Neural cell (in vitro differentiated cells): ENCODE measurements around the gene CKAP2. TPM values are rescaled to one million over a fixed set of nuclear protein-coding genes. Genes with fewer than 3 reads are reported as not detected.

Experiments
- H2AFZ ChIP-seq: fragments of 200-600, 300-800 bp; sonication (generic), shearing (Covaris generic); 2 replicates; pipeline ENCODE4 v1.6.0; 2014; ENCODE audit warnings: low read depth, mild to moderate bottlenecking, antibody characterized with exemption, low read length, moderate library complexity
- H3F3A ChIP-seq: fragments of 200-600 bp; shearing (Covaris generic); 2 replicates; pipeline ENCODE4 v1.6.1; 2016; ENCODE audit warnings: mild to moderate bottlenecking, moderate library complexity, mixed read lengths, antibody characterized with exemption, low read length; ENCODE audit not compliant: insufficient read depth, poor library complexity, severe bottlenecking
- H3K27ac ChIP-seq: fragments of 200-600, 300-800 bp; sonication (generic), shearing (Covaris generic); 2 replicates; pipeline ENCODE4 v1.5.1; 2014; ENCODE audit warnings: mild to moderate bottlenecking, low read length, moderate library complexity
- H3K27me3 ChIP-seq: fragments of 300-800, 200-600 bp; sonication (generic), shearing (Covaris generic); 2 replicates; pipeline ENCODE4 v1.6.0; 2014; ENCODE audit warnings: mild to moderate bottlenecking, low read depth, low read length, moderate library complexity; ENCODE audit not compliant: insufficient read depth
- H3K36me3 ChIP-seq: fragments of 300-800, 200-600 bp; sonication (generic), shearing (Covaris generic); 2 replicates; pipeline ENCODE4 v1.5.1; 2014; ENCODE audit warnings: mild to moderate bottlenecking, antibody characterized with exemption, low read length, moderate library complexity; ENCODE audit not compliant: insufficient read depth
- H3K4me2 ChIP-seq: fragments of 300-800, 200-600 bp; sonication (generic), shearing (Covaris generic); 2 replicates; pipeline ENCODE4 v1.6.0; 2014; ENCODE audit warnings: mild to moderate bottlenecking, low read length
- H3K4me3 ChIP-seq: fragments of 300-800, 200-600 bp; sonication (generic), shearing (Covaris generic); 2 replicates; pipeline ENCODE4 v1.5.1; 2014; ENCODE audit warnings: mild to moderate bottlenecking, low read length, moderate library complexity
- H3K79me2 ChIP-seq: fragments of 200-600 bp; shearing (Covaris generic); replicated peaks from 2 replicates; pipeline ENCODE4 v1.6.0; 2014; ENCODE audit warnings: mild to moderate bottlenecking, low read length, moderate library complexity; ENCODE audit not compliant: insufficient read depth
- H3K9ac ChIP-seq: fragments of 300-800, 200-600 bp; sonication (generic), shearing (Covaris generic); 2 replicates; pipeline ENCODE4 v1.6.1; 2016; ENCODE audit warnings: mild to moderate bottlenecking, low read length, mixed read lengths
- H3K9me2 ChIP-seq: fragments of 200-600 bp; shearing (Covaris generic); 2 replicates; pipeline ENCODE4 v1.6.1; 2016; ENCODE audit warnings: mild to moderate bottlenecking, low read length, mixed read lengths; ENCODE audit not compliant: insufficient read depth
- H3K9me3 ChIP-seq: fragments of 200-600, 300-800 bp; sonication (generic), shearing (Covaris generic); 2 replicates; pipeline ENCODE4 v1.6.1; 2016; ENCODE audit warnings: mild to moderate bottlenecking, mixed run types, low read length, moderate library complexity, mixed read lengths
- H4K20me1 ChIP-seq: fragments of 200-600 bp; shearing (Covaris generic); 2 replicates; pipeline ENCODE4 v1.6.1; 2016; ENCODE audit warnings: mild to moderate bottlenecking, mixed run types; ENCODE audit not compliant: insufficient read depth
- CTCF ChIP-seq: fragments of 450-650 bp; IDR thresholded peaks from 2 replicates; pipeline ENCODE4 v1.5.1; 2014; ENCODE audit warnings: antibody characterized with exemption, mild to moderate bottlenecking, moderate library complexity; ENCODE audit not compliant: poor library complexity, severe bottlenecking
- EP300 ChIP-seq: fragments of 450-650 bp; conservative IDR thresholded peaks from 2 replicates; pipeline ENCODE4 v1.6.1; 2014; ENCODE audit warnings: antibody characterized with exemption, mild to moderate bottlenecking, moderate library complexity; ENCODE audit not compliant: poor library complexity, severe bottlenecking
- EZH2 ChIP-seq: fragments of 200-600, 300-800 bp; shearing (Covaris generic), sonication (generic); IDR thresholded peaks from 2 replicates; pipeline ENCODE4 v1.6.1; 2014; ENCODE audit warnings: antibody characterized with exemption, low read length, borderline replicate concordance, mild to moderate bottlenecking; ENCODE audit not compliant: insufficient read depth, poor library complexity, severe bottlenecking
- MXI1 ChIP-seq: fragments of 450-650 bp; conservative IDR thresholded peaks from 2 replicates; pipeline ENCODE4 v1.6.1; 2014; ENCODE audit warnings: antibody characterized with exemption, mild to moderate bottlenecking; ENCODE audit not compliant: poor library complexity, severe bottlenecking
- POLR2AphosphoS5 ChIP-seq: IDR thresholded peaks from 2 replicates; pipeline ENCODE4 v1.6.1; 2012
- RAD21 ChIP-seq: fragments of 450-650 bp; conservative IDR thresholded peaks from 2 replicates; pipeline ENCODE4 v1.6.1; 2014; ENCODE audit warnings: antibody characterized with exemption, mild to moderate bottlenecking, moderate library complexity
- SMC3 ChIP-seq: fragments of 450-650 bp; conservative IDR thresholded peaks from 2 replicates; pipeline ENCODE4 v1.6.1; 2014; ENCODE audit warnings: antibody characterized with exemption, mild to moderate bottlenecking, moderate library complexity; ENCODE audit not compliant: poor library complexity
- TAF1 ChIP-seq: IDR thresholded peaks from 2 replicates; pipeline ENCODE4 v1.6.1; 2012; ENCODE audit warnings: low read depth
- polyA plus RNA-seq: library from polyadenylated mRNA; depleted of rRNA; stranded (reverse); fragments of >200 nt; gene quantifications from 2 replicates; pipeline ENCODE4 v1.2.3, GENCODE V29; 2014
- TF ChIP-seq, protein P1 (sequence below): IDR thresholded peaks from 2 replicates; pipeline ENCODE4 v1.6.1; 2012; ENCODE audit warnings: borderline replicate concordance

Gene CKAP2
- polyA plus RNA-seq, 1 donor from 2014 or later, result 19.1 TPM

DNA sequence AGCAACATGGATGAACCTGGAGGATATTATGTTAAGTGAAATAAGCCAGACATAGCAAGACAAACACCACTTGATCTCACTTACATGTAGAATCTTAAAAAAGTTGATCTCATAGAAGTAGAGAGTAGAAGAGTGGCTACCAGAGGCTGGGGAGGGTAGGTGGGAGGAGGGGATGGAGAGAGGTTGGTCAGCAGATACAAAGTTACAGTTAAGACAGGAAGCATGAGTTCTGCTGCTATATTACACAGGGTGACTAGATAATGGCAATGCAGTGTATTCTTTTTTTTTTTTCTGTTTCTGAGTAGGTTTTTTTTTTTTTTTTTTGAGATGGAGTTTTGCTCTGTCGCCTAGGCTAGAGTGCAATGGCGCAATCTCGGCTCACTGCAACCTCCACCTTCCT, 34.1 kb upstream of the CKAP2 start:
- Histone ChIP-seq H3K9ac (no peak overlapping the region), H2AFZ (no peak overlapping the region), H3K4me3 (no peak overlapping the region), H3K4me2 (no peak overlapping the region), H3K27me3 (no peaks in the 10 kb centered on the region), H3F3A (no peaks in the 10 kb centered on the region), H3K9me2 (no peaks in the 10 kb centered on the region), H4K20me1 (no peaks in the 10 kb centered on the region), H3K27ac (no peak overlapping the region), H3K79me2 (no peaks in the 10 kb centered on the region), H3K9me3 (no peaks in the 10 kb centered on the region), H3K36me3 (no peaks in the 10 kb centered on the region)
- no peak for TF ChIP-seq RAD21

DNA sequence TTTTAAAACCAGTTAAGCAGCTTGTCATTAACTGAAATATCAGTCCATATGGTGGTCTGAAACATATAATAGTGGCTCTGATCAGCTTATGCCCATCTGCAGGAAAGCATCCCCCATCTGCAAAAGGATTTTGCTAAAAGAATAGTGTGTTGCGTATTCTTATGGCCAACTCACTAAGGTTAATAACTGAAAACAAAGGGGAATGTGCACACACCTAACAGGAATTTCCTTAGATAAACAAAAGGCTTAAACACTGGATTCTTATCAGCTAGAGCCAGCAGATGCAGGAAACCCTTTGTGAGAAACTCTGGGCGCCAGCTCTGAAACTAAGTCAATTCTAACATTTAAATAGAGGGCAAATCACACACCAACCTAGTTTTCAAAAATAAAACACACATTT, 27.0 kb upstream of the CKAP2 start:
- TF ChIP-seq RAD21 (no peak), SMC3 (no peak), CTCF (no peak), TAF1 (no peak)
- TF ChIP-seq, protein P1, sequence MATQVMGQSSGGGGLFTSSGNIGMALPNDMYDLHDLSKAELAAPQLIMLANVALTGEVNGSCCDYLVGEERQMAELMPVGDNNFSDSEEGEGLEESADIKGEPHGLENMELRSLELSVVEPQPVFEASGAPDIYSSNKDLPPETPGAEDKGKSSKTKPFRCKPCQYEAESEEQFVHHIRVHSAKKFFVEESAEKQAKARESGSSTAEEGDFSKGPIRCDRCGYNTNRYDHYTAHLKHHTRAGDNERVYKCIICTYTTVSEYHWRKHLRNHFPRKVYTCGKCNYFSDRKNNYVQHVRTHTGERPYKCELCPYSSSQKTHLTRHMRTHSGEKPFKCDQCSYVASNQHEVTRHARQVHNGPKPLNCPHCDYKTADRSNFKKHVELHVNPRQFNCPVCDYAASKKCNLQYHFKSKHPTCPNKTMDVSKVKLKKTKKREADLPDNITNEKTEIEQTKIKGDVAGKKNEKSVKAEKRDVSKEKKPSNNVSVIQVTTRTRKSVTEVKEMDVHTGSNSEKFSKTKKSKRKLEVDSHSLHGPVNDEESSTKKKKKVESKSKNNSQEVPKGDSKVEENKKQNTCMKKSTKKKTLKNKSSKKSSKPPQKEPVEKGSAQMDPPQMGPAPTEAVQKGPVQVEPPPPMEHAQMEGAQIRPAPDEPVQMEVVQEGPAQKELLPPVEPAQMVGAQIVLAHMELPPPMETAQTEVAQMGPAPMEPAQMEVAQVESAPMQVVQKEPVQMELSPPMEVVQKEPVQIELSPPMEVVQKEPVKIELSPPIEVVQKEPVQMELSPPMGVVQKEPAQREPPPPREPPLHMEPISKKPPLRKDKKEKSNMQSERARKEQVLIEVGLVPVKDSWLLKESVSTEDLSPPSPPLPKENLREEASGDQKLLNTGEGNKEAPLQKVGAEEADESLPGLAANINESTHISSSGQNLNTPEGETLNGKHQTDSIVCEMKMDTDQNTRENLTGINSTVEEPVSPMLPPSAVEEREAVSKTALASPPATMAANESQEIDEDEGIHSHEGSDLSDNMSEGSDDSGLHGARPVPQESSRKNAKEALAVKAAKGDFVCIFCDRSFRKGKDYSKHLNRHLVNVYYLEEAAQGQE, result no peak
- H3K9me3 ChIP-seq, result no peaks in the 10 kb centered on the region
- H2AFZ ChIP-seq, result no peak overlapping the region
- H3K36me3 ChIP-seq, result no peaks in the 10 kb centered on the region
- H3F3A ChIP-seq, result no peaks in the 10 kb centered on the region
- H3K27me3 ChIP-seq, result no peaks in the 10 kb centered on the region
- no peaks in the 10 kb centered on the region for H3K79me2 ChIP-seq
- H3K4me3 ChIP-seq, result no peak overlapping the region
- no peak overlapping the region for H3K9ac ChIP-seq
- no peak overlapping the region for H3K4me2 ChIP-seq
- no peaks in the 10 kb centered on the region for H4K20me1 ChIP-seq
- no peak overlapping the region for H3K27ac ChIP-seq
- H3K9me2 ChIP-seq, result no peaks in the 10 kb centered on the region

- no peaks in the 10 kb centered on the region for H3F3A ChIP-seq
- no peaks in the 10 kb centered on the region for H4K20me1 ChIP-seq
- no peaks in the 10 kb centered on the region for H3K9me3 ChIP-seq
- H3K9me2 ChIP-seq, result no peaks in the 10 kb centered on the region
- no peak overlapping the region for H2AFZ ChIP-seq
- no peak overlapping the region for H3K4me3 ChIP-seq
- no peaks in the 10 kb centered on the region for H3K79me2 ChIP-seq
- H3K9ac ChIP-seq, result no peak overlapping the region
- no peak overlapping the region for H3K4me2 ChIP-seq
- H3K27me3 ChIP-seq, result no peaks in the 10 kb centered on the region
- H3K27ac ChIP-seq, result no peak overlapping the region
- no peaks in the 10 kb centered on the region for H3K36me3 ChIP-seq
- TF ChIP-seq POLR2AphosphoS5 (no peak), EZH2 (no peak), TAF1 (no peak), RAD21 (no peak), EP300 (no peak), MXI1 (no peak), CTCF (no peak), SMC3 (no peak)
- TF ChIP-seq, protein P1, result no peak
These were observed 22.8 kb upstream of the CKAP2 start for GRCh38 chr13:52432456-52432855.
